CD4-positive, alpha-beta T cell treated with Interferon gamma for 1 hour (primary cell): ENCODE results near the gene ANP32D.
"Not testable (repeated sequence)": the region's sequence is repeated elsewhere in the genome, so short reads cannot be mapped to it uniquely, and the experiment has no call there.

ENCODE experiments used
- DNase-seq: peaks from one replicate; pipeline ENCODE4 v3.0.0-alpha.2; 2020

The ANP32D gene

DNA sequence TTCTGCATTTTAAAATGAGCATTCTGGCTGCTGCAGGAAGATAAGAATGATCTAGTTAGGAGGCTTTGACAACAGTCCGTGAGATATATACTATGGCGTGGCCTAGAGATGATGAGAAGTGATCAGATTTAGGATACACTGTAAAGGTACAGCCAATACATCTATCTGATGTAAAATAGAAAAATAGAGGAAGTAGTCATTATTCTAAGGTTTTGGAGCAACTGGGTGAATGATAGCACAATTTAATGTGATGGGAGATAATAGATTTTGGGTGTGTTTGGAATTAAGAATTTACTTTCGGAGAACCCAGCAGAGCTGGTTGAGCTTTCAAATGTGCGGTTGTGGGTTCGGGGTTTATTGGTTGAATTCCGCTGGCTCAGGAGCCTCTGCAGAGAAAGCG is at the start of gene ANP32D:
Gene ANP32D, plus strand, starts transcription at position 301 of the 400 bp plus-strand sequence. CDS start 106 bp downstream, outside the sequence.
- DNase-seq: no peak

DNA sequence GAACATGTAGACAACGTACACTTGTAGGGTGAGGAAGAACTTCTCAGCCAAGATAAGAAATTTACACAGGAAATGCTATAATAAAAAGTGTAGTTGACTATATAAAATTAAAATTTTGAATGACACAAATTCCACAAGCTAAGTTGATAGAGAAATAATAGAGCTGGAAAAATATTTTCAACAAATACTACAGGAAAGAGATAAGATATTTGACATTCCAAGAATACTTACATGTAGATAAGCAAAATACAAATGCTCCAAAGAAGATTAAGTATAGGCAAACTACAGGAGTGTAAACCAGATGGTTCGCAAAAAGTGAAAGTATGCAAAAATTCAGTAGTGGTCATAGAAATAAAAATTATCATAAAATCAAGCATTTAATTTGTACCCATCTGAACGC is 49.2 kb upstream of the ANP32D start:
- DNase-seq: no peak

DNA sequence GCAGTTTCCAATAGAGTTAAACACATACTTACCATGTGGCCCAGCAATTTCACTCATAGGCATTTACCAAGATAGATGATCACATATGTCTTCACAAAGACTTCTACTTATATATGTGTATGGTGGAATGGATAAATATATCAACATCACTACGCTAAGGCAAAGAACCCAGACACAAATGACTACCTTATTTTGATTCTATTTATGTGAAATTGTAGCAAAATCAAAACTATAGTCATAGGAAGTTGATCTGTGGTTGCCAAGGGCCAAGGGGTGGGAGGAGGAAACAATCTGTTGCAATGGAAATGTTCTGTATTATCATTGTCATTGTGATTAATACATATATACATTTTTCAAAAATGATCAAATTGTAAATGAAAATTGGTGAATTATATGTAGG is 47.7 kb upstream of the ANP32D start:
- DNase-seq: no peak

DNA sequence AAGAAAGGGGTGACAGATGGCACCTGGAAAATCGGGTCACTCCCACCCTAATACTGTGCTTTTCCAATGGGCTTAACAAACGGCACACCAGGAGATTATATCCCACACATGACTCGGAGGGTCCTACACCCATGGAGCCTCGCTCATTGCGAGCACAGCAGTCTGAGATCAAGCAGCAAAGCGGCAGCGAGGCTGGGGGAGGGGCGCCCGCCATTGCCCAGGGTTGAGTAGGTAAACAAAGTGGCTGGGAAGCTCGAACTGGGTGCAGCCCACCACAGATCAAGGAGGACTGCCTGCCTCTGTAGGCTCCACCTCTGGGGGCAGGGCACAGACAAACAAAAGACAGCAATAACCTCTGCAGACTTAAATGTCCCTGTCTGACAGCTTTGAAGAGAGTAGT is 38.3 kb upstream of the ANP32D start:
- DNase-seq: not testable (repeated sequence)

DNA sequence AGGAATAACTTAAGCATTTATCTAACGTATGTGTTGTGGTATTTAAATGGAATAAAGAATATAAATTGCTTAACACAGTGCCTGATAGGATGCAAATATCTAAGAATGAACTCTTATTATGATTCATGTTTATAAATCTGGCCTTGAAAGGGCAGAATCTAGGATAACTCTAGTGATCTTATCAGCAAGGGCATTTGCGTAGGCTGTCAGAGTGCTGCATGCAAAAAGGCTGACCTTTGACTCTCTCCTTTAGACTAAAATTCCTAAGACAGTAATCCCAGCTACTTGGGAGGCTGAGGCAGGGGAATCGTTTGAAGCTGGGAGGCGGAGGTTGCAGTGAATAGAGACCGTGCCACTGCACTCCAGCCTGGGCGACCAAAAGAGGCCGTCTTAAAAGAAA is 31.3 kb upstream of the ANP32D start:
- no peak for DNase-seq

DNA sequence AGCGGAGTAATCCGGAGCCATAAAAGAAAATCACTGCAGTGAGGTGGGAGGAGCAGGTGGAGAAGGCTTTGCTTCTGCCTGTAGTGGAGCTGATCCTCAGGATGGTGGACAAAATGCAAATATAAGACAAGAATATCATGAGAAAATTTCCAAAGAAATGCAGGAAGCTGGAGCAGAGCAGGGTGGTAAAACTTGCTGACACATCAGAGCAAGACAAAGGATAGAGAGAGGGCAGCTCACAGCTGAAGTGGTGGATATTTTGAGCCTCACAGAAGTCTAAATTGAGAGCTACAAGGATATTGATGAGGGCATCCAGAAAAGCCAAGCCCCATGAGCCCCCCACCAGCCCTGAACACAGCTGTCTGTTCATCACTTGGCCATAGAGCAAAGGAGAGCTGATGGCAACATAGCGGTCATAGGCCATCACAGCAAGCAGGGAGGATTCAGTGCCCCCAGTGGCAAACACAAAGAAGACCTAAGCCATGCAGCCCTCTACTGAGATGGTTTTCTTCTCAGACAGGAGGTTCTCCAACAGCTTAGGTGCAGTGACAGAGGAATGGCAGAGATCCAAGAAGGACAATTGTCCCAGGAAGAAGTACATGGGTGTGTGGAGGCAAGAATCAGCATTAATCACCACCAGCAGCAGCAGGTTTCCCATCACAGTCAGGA is 30.0 kb upstream of the ANP32D start:
- DNase-seq: no peak

DNA sequence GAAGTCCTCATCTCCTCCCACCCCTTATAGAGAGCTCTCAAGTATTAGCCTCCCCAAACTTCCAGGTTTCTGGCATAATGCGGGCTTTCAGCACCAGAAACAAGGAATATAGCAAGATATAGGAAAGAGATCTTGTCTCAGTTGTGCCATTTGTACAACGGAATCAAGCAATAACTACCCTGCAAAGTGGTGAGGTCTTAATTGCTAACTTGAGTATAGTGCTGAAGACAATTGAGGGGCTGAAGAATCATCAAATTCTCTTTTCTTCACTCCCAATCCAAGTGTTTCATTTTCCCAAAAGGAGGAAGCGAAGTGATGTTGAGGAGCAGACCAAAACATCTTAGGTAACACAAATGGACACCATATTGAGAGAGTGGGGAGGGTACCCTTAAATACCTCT is 26.8 kb upstream of the ANP32D start:
- DNase-seq: no peak

DNA sequence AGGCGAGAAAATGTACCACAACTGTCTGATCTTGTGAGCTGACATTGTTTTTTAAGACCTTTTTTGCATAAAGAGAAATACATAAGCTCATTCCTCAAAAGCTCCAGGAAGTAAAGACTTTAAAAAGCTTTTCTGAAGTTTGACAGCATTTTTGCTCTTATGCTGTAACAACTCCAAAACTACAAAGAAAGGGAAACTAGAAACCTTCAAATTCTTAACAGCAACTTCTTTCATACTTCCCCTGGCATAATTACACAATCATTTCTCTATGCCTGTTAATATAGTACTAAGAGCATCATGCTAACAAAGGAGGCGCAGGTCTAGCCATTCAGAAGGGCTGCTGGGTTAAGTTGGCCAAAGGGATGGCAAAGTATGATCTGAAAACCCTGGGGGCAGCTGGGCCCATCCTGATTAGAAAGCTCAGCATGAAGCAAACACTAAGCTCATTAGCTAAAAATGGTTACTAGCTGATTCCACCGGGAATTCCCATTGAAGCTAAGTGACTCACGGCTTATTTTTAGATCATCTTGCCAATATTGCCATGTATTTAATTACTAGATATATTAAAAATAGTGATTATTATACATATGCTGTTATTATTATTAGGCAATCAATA is 26.1 kb upstream of the ANP32D start:
- no peak for DNase-seq

DNA sequence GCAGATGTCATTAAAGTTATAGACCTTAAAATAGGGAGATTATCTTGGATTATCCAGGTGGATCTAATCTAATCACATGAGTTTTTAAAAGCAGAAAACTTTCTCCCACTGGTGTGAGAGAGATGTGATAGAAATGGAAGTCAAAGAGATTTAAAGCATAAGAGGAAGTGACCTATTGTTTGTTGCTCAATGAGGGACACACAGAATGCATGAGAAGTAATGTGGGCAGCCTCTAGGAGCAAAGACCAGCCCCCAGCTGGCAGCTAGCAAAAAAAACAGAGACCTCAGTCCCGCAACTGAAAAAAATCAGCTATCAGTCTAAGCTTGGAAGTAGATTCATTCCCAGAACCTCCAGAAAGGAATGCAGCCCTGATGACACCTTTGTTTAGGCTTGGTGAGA is 24.6 kb upstream of the ANP32D start:
- DNase-seq: no peak

DNA sequence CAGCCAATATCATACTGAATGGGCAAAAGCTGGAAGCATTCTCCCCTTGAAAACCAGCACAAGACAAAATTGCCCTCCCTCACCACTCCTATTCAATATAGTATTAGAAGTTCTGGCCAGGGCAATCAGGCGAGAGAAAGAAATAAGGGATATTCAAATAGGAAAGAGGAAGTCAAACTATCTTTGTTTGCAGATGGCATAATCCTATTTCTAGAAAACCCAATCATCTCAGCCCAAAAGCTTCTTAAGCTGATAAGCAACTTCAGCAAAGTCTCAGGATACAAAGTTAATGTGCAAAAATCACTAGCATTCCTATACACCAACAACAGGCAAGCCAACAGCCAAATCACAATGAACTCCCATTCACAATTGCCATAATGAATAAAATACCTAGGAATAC is 21.0 kb upstream of the ANP32D start:
- DNase-seq: no peak

DNA sequence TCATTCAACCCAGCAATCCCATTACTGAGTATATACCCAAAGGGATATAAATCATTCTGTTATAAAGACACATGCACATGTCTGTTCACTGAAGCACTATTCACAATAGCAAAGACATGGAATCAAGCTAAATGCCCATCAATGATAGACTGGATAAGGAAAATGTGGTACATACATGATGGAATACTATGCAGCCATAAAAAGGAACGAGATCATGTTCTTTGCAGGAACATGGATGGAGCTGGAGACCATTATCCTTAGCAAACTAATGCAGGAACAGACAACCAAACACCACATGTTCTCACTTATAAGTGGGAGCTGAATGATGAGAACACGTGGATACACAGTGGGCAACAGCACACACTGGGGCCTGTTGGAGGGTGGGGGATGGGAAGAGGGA is 19.4 kb upstream of the ANP32D start:
- not testable (repeated sequence) for DNase-seq

DNA sequence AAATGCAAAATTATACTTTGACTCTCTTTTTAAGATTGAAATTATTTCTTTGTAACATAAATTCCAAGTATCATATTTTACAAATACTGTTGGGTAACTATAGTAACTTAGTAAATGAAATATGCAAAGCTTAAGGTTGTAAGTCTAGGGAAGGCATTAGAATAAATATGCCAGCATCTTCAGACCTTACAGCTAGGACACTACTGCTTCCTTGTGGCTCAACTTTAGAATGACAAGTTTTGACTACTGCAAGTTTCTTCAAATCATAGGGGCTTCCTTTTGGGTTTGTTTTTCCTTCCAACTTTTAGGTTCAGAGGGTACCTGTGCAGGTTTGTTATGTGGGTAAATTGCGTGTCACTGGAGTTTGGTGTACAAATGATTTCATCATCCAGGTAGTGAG is 17.7 kb upstream of the ANP32D start:
- DNase-seq: no peak

DNA sequence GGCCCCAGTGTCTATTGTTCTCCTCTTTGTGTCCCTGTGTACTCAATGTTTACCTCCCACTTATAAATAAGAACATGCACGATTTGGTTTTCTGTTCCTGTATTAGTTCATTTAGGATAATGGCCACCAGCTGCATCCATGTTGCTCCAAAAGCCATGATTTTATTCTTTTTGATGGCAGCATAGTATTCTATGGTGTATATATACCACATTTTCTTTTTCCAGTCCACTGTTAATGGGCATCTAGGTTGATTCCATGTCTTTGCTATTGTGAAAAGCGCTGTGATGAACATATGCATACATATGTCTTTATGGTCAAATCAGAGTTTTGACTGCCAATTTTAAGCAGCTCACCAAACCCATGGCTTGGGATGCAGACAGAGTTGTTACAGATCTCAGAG is 17.2 kb upstream of the ANP32D start:
- DNase-seq: no peak

DNA sequence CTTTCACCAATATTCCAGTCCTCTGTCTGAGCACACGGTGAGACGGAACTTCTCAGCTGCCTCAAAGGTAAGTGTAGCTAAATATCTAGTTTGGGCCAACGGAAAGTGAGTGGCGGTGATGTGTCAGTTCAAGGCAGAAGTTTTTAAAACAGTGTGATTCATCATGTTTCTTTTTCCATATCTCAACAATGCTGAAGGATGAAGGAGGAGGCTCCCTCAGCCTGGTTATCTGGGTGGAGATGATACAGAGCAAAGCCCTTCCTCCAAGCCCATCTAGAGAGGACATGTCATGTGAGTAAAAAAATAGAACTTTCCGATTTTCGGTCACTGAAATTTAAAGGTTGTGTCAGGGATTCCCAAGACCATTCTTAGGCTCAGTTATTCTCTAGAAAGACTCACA is 13.1 kb upstream of the ANP32D start:
- DNase-seq: no peak

DNA sequence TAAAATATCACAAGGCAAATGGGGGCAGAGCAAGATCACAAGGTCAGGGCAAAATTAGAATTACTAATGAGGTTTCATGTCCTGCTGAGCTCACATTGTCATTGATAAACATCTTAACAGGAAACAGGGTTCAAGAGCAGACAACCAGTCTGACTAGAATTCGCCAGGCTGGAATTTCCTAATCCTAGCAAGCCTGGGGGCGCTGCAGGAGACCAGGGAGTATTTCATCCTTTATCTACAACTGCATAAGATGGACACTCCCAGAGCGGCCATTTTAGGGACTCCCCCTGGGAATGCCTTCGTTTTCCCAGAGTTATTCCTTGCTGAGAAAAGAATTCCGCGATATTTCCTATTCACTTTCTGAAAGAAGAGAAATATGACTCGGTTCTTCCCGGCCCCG is 3.3 kb upstream of the ANP32D start:
- not testable (repeated sequence) for DNase-seq

DNA sequence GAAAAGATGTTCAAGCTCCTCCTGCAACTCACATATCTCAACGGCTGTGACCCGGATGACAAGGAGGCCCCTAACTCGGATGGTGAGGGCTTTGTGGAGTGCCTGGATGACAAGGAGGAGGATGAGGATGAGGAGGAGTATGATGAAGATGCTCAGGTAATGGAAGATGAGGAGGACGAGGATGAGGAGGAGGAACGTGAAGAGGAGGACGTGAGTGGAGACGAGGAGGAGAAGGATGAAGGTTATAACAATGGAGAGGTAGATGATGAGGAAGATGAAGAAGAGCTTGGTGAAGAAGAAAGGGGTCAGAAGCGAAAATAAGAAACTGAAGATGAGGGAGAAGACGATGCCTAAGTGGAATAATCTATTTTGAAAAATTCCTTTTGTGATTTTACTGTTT is 702 bp downstream of the ANP32D start:
- no peak for DNase-seq

DNA sequence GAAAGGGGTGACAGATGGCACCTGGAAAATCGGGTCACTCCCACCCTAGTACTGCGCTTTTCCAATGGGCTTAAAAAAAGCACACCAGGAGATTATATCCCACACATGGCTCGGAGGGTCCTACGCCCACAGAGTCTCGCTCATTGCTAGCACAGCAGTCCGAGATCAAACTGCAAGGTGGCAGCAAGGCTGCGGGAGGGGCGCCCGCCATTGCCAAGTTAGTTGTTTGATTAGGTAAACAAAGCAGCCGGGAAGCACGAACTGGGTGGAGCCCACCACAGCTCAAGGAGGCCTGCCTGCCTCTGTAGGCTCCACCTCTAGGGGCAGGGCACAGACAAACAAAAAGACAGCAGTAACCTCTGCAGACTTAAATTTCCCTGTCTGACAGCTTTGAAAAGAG is 2.1 kb downstream of the ANP32D start:
- not testable (repeated sequence) for DNase-seq

DNA sequence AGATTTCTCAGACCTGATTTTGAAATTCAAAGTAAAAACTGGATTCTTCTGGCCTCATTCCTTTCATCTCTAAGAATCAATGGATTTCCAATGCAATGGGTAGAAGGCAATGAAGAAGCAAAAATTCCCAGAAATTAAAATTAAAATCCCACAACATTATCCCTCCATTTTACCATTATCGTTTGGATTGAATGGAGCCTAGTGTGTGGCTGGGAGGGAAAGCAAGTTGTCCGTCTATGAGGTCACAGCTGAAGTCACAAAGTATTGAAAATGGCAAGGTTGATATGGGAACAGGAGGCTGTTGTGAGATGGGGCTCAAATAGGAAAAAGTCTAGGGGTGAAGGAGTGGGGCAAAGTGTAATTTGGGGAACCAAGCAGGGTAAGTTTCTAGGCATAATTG is 9.8 kb downstream of the ANP32D start, which contains the start of gene C12orf54:
Gene C12orf54, plus strand, starts transcription at position 301 of the 400 bp plus-strand sequence. CDS start 799 bp downstream, outside the sequence.
- DNase-seq: no peak

DNA sequence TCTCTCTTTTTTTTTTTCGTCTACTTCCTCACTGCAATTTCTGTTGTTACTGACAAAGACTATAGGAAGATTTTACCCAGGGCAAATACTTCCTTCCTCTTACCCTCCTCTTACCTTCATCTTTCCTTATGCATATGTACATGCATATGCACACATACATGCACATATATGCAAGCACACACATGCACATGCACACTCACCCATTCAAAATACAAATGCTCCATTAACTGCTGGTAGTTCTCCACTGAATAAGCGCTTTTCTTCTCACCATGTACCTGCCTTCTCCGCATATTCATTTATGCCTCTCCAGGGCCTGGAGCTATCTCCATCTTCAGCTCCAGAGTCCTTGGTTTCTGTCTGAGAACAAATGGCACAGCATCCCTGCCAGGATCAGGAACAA is 10.6 kb downstream of the ANP32D start:
- DNase-seq: no peak

DNA sequence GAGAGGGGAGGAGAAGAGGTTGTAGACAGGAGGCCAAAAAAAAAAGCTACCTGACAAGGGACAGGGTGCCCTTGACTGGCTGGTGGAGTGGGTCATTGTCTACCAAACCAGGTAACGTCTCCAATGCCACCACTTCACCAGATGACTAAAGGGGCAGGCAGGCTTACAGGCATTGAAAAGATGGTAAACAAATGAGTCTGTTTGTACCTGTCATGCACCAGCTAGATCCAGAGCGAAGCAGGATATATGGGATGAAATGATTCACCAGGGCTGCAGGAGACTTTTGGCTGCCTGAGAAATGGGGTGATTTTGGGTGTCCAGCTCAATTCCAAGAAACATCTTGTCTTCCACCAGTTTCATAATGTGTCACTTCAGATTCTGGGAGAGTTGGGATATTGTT is 13.9 kb downstream of the ANP32D start:
- no peak for DNase-seq

DNA sequence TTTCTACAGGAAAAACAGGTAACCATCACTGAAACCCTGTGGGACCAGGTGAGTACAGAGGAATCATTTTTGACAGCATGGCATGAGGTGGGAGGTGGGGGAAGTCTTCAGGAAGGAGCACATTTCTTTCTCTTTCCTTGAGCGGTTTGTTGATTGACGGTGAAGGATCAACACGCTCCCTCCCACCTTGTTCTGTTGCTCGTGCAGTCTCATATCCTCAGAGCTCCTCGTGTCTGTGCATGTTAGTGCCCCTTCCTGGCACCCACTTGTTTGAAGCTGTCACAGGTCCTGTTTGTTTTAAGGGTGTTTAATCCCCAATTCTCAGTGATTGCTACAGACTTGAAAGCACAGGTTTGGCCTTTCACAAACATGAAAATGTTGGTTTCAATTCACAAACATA is 14.3 kb downstream of the ANP32D start:
- no peak for DNase-seq

DNA sequence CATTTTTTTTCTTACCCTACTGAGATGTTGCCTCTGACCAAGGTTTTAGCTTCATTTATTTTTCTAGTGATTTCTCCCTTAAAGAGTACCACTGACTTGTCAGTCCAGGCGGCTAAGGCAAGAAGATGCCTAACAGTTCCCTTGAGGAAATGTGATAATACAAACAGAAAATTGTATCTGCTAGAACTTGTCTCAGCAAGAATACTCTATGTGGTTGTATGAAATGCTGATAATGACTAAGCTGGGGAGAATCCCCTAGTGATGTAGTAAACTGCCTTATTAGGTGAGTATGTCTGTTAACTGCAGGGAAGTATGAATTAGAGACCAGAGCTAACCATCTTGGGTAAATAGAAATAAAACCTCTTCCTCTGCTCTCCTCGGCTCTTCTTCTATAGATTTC is 16.7 kb downstream of the ANP32D start:
- no peak for DNase-seq

DNA sequence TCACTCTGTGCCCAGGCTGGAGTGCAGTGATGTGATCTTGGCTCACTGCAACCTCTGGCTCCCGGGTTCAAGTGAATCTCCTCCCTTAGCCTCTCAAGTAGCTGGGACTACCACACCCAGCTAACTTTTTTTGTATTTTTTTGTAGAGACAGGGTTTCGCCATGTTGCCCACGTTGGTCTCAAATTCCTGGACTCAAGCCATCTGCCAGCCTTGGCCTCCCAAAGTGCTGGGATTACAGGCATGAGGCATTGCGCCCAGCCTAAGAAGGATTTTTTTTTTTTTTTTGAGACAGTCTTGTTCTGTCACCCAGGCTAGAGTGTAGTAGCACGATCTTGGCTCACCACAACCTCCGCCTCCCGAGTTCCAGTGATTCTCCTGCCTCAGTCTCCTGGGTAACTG is 17.1 kb downstream of the ANP32D start:
- not testable (repeated sequence) for DNase-seq

DNA sequence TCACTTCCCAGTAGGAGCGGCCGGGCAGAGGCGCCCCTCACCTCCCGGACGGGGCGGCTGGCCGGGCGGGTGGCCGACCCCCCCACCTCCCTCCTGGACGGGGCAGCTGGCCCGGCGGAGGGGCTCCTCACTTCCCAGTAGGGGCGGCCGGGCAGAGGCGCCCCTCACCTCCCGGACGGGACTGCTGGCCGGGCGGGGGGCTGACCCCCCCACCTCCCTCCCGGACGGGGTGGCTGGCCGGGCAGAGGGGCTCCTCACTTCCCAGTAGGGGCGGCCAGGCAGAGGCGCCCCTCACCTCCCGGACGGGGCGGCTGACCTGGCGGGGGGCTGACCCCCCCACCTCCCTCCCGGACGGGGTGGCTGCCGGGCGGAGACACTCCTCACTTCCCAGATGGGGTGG is 27.9 kb downstream of the ANP32D start:
- not testable (repeated sequence) for DNase-seq

DNA sequence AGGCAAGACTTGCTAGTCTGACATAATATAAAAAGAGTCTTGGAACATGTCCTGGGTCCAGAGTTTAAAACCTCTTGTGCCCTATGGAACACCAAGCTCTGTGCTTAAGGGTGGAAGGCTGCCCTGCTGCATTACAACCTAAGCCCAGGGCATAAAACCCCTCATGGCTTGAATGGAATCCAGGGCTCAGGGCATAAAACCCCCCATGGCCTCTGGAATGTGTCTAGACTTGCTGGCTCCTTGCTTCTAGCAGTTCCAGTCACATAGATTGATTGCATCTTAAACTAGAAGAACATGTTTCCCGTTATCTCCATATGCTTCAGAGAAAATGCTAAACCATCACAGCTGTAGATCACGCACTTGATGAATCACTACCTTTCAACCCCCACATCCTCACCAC is 34.5 kb downstream of the ANP32D start:
- not testable (repeated sequence) for DNase-seq
